GM12878 (cell line): ENCODE measurements around the gene TAAR8. TPM values are rescaled to one million over a fixed set of nuclear protein-coding genes. Genes with fewer than 3 reads are reported as not detected.

Source experiments
- CBX3 ChIP-seq: fragments of 200-600 bp; sonication (generic); IDR thresholded peaks from 2 replicates; pipeline ENCODE4 v1.6.1; 2016; ENCODE audit warnings: low read depth, borderline replicate concordance
- HSF1 ChIP-seq: fragments of 150-350 bp; IDR thresholded peaks from 2 replicates; pipeline ENCODE4 v1.6.1; 2014; ENCODE audit warnings: mild to moderate bottlenecking, low read depth, low read length
- PKNOX1 ChIP-seq: fragments of 450-650 bp; IDR thresholded peaks from 2 replicates; pipeline ENCODE4 v1.6.1; 2016; ENCODE audit warnings: mild to moderate bottlenecking
- RAD51 ChIP-seq: fragments of 450-650 bp; IDR thresholded peaks from 2 replicates; pipeline ENCODE4 v1.6.1; 2016; ENCODE audit warnings: moderate library complexity, mild to moderate bottlenecking, inconsistent platforms
- TARDBP ChIP-seq: IDR thresholded peaks from 2 replicates; pipeline ENCODE4 v1.6.1; 2016; ENCODE audit warnings: borderline replicate concordance
- TBL1XR1 ChIP-seq: IDR thresholded peaks from 2 replicates; pipeline ENCODE4 v1.6.1; 2012; ENCODE audit warnings: low read depth, low read length, improper control_type of control experiment
- ZNF207 ChIP-seq: fragments of 450-650 bp; IDR thresholded peaks from 2 replicates; pipeline ENCODE4 v1.6.1; 2014; ENCODE audit warnings: antibody characterized with exemption, mild to moderate bottlenecking, borderline replicate concordance
- ZNF687 ChIP-seq: fragments of 450-650 bp; IDR thresholded peaks from 2 replicates; pipeline ENCODE4 v1.6.1; 2017; ENCODE audit warnings: mild to moderate bottlenecking, moderate library complexity
- polyA plus RNA-seq, 11 experiments: library from polyadenylated mRNA; depleted of rRNA in 4 of 11; unstranded in 6 of 11; stranded (reverse) in 5 of 11; fragments of >200 nt; fragmentation: Nextera tagmentation in 4 of 11; fragmentation: Illumina TruSeq in 1 of 11; extraction: Ambion mirVana in 4 of 11; extraction: Trizol in 1 of 11; gene quantifications; 1 replicate in 1 of 11; 2 replicates in 10 of 11; pipeline versions ENCODE4 v1.2.1 to v1.2.3, GENCODE V29; 2011 to 2016; ENCODE audit warnings: inconsistent platforms in 2 of 11, missing spikeins in 2 of 11, low read depth in 1 of 11
- total RNA-seq, 4 experiments: library from RNA; depleted of rRNA in 3 of 4; stranded (reverse); fragments of >200 nt in 3 of 4; fragmentation: Illumina TruSeq in 1 of 4; extraction: Trizol in 1 of 4; gene quantifications; 2 replicates each; pipeline versions ENCODE4 v1.2.1 to v1.2.3, GENCODE V29; 2013 to 2021

Gene TAAR8
- total and polyA plus RNA-seq, 10 of the 15 experiments (the other 5 are each of a cell fraction or from before 2014, with no cell fraction given): not detected

- TF ChIP-seq CBX3 (no peak), TARDBP (no peak), TBL1XR1 (peak; percentile 10; the same call in 1 of the 2 replicates), HSF1 (no peak), RAD51 (no peak), PKNOX1 (peak; percentile 99), ZNF687 (0 out of 2 replicates have a peak, but pooled peaks have one; percentile 47), ZNF207 (peak; percentile 67)
Observed at GRCh38 chr6:132512638-132513632, 39.5 kb upstream of the TAAR8 start, which contains the start of gene STX7 (continued).
